ENCODE results near the gene SPPL2C.
"Not testable (repeated sequence)": the region's sequence is repeated elsewhere in the genome, so short reads cannot be mapped to it uniquely, and the experiment has no call there.

SPPL2C gene

GRCh38 chr17:45851022-45851421, 6.3 kb downstream of the SPPL2C start:
- no peak for DNase-seq

DNA sequence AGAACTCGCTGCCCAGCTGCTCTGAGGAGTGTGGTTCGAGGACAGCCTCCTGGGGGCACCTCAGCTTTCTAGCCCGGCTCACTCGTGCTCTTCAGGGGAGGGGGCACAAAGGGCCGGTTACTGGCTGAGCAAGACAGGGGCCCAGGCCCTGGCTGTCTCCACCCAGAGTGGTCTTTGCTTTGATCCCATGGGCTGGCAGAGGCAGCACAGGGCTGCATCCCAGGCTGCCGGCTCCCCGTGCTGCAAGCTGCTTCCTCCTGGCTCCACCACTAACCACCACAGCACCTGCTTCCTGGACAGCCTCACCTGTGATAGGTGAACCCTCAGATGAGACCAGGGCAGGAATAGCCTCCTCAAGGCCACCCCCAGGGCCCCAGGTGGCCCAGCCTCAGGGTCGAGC, 6.8 kb downstream of the SPPL2C start:
- no peak for DNase-seq

DNA sequence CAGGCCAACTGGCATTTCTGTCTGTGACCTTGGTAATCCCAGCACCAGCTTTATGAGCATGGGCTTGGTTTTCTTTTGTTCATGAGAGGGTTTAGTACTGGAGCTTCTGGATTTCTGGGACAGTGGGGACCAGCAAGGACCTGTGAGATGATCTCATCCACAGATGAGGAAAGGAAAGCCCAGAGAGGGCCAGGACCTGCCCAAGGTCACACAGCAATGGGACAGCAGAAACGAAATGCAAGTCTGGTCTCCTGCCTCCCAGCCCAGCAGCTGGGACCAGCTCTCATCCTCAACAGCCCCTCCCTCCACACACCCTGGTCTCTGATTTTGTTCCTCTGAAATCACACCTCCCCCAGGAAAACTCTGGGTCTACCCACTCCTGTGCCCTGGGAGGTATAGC, 7.2 kb downstream of the SPPL2C start:
- no peak for DNase-seq

DNA sequence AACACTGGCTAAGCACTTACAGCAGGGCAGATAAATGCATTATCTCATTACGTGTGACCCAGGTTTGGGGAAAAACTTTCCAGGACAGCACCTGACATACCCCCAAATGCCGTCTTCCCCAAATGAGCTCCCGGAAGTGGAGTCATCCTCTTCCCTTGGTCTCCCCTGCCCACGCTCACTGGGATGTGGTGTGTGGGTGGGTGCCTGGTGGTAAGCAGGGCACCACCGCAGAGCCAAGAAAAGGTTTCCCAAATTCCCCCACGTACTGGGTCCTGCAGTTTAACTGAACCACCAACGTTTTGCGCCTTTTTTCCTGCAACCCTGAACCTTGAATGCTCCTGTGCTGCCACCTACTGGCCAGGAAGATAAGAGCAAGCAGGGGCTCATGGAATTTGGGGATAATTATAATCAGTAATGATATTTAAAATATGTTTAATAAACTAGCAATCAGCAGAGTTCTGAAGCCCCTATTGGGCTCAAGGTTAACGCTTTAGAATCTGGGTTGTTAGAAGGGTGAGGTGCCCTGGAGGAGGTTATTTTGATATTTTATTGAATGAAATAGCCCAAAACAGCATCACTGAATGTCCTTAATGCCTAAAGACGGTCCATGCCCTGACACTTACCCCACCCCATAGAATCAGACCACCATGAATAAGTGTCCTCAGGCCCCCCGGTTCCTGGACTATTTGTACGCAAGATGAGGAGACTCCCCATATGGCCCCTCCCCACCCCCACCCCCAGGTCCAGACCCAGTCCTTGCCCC, 8.0 kb downstream of the SPPL2C start:
- no peak for DNase-seq

GRCh38 chr17:45854209-45854608, 9.5 kb downstream of the SPPL2C start:
- no peak for DNase-seq

DNA sequence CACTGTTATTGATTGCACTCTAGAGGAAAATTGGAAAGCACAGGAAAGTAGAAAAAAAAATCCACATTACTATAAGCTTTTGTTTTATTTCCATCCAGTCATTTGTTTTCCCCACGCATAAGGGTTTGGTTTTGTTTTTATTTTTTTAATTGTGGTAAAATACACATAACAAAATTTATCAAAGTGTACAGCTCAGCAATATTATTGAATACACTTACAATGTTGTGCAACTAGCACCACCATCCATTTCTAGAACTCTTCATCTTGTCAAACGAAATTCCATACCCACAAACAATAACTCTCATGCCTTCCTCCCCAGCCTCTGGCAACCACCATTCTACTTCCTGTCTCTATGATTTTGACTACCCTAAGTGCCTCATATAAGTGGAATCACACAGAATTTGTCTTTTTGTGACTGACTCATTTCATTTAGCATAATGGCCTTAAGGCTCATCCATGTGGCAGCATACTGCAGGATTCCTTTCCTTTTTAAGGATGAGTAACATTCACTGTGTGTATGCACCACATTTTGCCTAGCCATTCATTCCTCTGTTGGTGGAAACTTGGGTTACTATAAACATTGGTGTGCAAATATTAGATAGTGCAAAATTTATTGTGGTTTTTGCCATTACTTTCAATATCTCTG, 11.1 kb downstream of the SPPL2C start:
- DNase-seq, result no peak

DNA sequence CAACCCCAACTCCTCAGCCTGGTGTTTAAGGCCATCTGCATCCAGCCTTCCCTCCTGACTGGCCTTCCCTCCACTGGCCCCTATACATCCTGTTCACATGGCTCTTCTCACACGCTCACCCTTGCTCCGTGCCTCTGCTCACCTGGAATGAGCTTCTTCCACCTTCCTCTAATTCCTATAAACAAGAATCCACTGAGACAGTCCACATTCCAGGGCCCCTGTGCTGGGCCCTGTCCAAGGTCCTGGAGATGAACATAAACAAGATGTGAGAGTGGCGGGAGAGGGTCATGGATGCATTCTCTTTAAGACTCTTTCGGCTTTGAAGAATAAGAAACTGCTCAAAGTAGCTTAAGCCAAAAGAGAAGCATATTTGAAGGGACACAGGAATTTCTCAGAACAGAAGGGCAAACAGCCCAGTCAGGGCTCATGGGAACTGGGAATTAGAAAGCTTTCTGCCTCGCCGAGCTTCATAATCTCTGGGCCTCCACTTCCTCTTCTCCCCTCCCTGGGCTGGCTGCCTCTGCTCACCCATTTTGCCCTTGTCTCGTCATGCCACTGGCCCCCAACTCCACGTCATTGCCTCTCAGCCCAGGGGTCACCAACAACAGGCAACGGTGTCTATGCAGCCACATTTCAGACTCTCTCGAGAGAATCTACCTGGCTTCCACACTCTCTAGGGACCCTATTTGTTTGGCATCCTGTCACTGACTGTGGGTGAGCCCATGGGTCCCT, 13.5 kb downstream of the SPPL2C start:
- DNase-seq, result no peak

DNA sequence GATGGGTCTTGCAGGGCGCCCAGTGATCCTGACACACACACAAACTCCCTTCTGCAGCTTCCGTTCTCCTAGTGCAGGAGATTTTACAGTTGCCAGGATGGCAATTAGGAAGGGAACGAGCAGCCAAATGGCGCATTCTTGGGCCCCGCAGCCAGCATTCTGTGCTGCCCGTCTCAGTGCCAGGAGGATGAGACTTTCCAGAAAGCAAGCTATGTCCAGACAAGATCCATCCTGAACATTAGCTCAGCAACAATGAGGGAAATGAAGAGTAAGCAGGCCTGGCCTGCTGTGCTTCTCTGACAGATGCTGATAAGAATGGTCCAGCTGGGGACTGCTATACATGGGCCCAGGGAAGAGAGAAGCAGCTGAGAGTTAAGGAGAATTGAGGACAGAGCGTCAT, 16.5 kb downstream of the SPPL2C start:
- no peak for DNase-seq

DNA sequence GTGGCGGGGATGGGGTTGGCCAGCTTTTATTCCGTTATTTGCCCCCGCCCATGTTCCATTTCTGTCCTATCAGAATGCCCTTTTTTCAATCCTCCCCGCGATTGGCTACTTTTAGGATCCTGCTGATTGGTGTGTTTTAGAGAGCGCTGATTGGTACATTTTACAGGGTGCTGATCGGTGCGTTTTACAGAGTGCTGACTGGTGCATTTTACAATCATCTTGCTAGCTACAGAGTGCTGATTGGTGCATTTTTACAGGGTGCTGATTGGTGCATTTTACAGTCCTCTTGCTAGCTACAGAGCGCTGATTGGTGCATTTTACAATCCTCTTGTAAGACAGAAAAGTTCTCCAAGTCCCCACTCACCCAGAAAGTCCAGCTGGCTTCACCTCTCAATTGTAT, 17.4 kb downstream of the SPPL2C start:
- DNase-seq, result not testable (repeated sequence)

GRCh38 chr17:45863857-45864654, 19.4 kb downstream of the SPPL2C start:
- no peak for DNase-seq

- DNase-seq, result no peak
Measured at GRCh38 chr17:45867171-45867570, 22.5 kb downstream of the SPPL2C start.

DNA sequence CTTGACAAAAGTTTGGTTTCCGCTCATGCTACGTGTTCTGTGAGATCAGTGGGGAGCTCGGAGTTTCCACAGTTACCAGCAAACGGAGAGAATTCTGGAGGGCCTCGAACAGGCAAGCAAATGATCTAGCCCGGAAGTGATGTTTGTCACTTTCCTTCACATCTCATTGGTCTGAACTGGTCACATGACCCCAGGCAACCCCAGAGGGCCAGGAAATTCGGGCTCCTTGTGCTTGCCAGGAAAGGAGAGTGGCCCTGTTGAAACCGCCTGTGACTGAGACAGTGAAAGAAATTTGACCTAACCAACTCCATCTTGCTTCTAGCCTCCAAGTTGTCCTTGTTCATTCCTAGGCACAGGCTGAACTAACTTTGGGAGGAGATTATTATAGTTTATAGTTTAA, 23.0 kb downstream of the SPPL2C start:
- DNase-seq, result no peak

- DNase-seq, result no peak
Measured at GRCh38 chr17:45868276-45868675, 23.6 kb downstream of the SPPL2C start.

GRCh38 chr17:45869676-45870341, 25.1 kb downstream of the SPPL2C start:
- DNase-seq, result no peak

GRCh38 chr17:45870342-45870974, 25.8 kb downstream of the SPPL2C start:
- DNase-seq, result no peak

DNA sequence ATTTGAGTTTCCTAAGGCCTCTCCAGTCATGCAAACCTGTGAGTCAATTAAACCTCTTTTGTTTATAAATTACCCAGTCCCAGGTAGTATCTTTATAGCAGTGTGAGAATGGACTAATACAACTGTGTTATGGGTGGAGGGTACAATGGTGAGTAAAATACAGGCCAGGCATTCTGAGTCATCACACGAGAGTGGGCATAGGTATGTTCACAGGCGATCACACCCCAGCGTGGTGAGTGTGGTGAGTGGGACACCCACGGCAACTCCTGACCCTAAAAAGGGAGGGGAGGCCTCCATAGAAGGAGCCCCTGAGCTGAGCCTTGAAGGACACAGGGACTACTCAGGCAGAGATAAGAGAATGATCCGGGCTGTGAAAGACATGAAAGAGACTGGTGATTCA, 27.0 kb downstream of the SPPL2C start:
- no peak for DNase-seq

DNA sequence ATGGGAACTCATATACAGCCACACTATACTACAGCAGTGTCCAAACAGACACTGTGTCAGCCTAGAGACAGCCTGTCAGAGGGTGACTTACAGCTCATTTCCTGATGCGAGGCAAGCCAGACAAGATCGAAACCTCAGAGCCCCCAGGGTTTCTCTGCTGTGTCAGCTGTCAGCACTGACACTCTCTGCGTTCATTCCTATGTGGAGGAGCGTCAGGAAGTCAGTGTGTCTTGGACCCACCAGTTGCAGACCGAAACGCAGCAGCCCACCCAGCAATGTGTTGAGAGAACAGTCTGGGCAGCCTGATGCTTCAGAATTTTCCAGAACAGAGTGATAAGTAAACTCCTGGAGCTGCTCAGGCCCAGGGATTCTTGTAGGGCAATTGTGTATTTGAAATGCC, 29.0 kb downstream of the SPPL2C start:
- no peak for DNase-seq

GRCh38 chr17:45874151-45874550, 29.5 kb downstream of the SPPL2C start:
- no peak for DNase-seq

- DNase-seq, result no peak
Measured at GRCh38 chr17:45876539-45876938, 31.9 kb downstream of the SPPL2C start.

DNA sequence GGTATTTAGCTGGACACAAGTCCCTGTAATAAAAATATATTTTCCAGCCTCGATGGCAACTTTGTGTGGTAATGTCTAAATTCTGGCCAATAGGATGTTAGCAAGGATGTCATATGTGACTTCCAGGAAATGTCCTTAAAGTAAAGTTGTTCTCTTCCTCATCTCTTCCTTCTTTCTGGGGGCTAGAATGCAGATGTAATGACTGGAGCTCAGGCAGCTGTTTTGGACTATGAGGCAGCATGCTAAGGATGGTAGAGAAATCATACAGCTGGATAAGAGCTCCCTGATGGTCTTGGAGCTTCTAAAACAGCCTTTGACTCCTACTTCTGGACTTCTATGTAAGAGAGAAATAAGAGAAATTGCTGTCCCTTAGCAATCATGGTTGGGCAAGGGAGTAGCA, 32.8 kb downstream of the SPPL2C start:
- no peak for DNase-seq

DNA sequence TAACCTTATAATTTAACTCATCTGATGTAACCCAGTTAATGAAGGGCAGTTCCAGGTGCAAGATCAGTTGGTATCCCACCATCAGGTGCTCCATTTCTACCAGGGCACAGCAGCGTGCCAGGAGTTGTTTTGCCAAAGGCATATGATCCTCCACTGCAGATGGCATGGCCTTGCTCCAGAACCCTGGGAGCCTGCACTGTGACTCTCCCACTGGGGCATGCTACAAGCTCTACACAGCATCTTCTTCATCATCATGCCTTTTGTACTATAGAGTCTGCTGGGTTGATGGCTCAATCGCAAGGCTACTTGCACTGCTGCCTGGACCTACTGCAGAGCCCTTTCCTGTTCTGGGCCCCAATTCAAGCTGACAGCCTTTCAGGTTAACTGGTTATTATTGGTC, 38.4 kb downstream of the SPPL2C start:
- DNase-seq, result no peak

DNA sequence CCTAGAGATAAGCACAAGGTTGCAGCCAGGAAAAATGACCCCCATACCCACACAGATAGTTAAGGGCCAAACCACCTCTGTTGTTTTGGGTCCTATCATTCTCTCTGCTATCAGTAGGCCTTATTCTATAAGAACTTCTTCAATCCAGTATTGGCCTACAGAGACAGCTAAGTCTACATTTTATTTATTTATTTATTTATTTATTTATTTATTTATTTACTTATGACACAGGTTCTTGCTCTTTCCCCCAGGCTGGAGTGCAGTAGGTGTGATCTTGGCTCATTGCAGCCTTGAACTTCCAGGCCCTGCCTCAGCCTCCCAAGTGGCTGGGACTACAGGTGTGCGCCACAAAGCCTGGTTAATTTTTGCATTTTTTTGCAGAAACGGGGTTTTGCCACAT, 42.2 kb downstream of the SPPL2C start:
- no peak for DNase-seq

Data from GOT3 (cell line).